ENCODE measurements around the gene CPN1.

DNA sequence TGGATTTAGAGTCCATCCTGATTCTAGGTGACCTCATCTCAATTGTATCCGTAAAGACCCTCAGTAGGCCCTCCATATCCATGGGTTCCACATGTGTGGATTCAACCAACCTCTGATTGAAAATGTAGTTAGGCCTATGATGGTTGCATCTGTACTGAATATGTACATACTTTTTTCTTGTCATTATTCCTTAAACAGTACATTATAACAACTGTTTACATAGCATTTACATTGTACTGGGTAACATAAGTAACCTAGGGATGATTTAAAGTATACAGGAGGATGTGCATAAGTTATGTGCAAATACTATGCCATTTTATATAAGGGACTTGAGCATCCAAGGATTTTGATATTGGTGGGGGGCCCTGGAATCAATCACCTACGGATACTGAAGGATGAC lies 10.1 kb downstream of the CPN1 start:
- TF ChIP-seq EZH2phosphoT487 (IDR thresholded peaks at IDR 0.05; ENCODE audit: insufficient read depth, low read depth) (no peak), EZH2 (IDR thresholded peaks at IDR 0.05; ENCODE audit: insufficient read depth, poor library complexity, severe bottlenecking) (no peak)
